Neuron (in vitro differentiated cells): ENCODE data around the gene ARID5B.

Source experiments
- H2AFZ ChIP-seq: one replicate; pipeline ENCODE4 v1.6.1; 2013; ENCODE audit warnings: low read depth, mild to moderate bottlenecking, inconsistent platforms, low read length, moderate library complexity
- H3K27me3 ChIP-seq: one replicate; pipeline ENCODE4 v1.6.1; 2013; ENCODE audit warnings: low read length; ENCODE audit not compliant: insufficient read depth
- H3K36me3 ChIP-seq: one replicate; pipeline ENCODE4 v1.6.1; 2013; ENCODE audit warnings: low read length; ENCODE audit not compliant: insufficient read depth
- H3K4me1 ChIP-seq: one replicate; pipeline ENCODE4 v1.6.1; 2013; ENCODE audit warnings: low read length; ENCODE audit not compliant: insufficient read depth
- H3K4me3 ChIP-seq: 2 replicates; pipeline ENCODE4 v1.5.1; 2013; ENCODE audit warnings: mild to moderate bottlenecking, low read length, moderate library complexity
- H3K9me3 ChIP-seq: one replicate; pipeline ENCODE4 v1.6.1; 2013; ENCODE audit warnings: low read length

ARID5B gene

GRCh38 chr10:61961278-61961677, 59.8 kb downstream of the ARID5B start:
- Histone ChIP-seq H2AFZ (no peak overlapping the region), H3K27me3 (no peaks in the 10 kb centered on the region), H3K36me3 (no peaks in the 10 kb centered on the region), H3K9me3 (no peaks in the 10 kb centered on the region), H3K4me3 (no peak overlapping the region), H3K4me1 (no peaks in the 10 kb centered on the region)

- no peaks in the 10 kb centered on the region for H3K4me1 ChIP-seq
- no peak overlapping the region for H2AFZ ChIP-seq
- H3K4me3 ChIP-seq, result no peak overlapping the region
- H3K36me3 ChIP-seq, result no peaks in the 10 kb centered on the region
- H3K27me3 ChIP-seq, result no peaks in the 10 kb centered on the region
- no peaks in the 10 kb centered on the region for H3K9me3 ChIP-seq
Measured at GRCh38 chr10:61962971-61963370, 61.5 kb downstream of the ARID5B start.

GRCh38 chr10:61963669-61964058, 62.2 kb downstream of the ARID5B start:
- no peaks in the 10 kb centered on the region for H3K9me3 ChIP-seq
- H3K4me1 ChIP-seq, result peaks cover 2% of the 10 kb centered on the region
- H3K36me3 ChIP-seq, result no peaks in the 10 kb centered on the region
- H3K27me3 ChIP-seq, result no peaks in the 10 kb centered on the region
- no peak overlapping the region for H3K4me3 ChIP-seq
- H2AFZ ChIP-seq, result no peak overlapping the region

GRCh38 chr10:61964059-61964709, 62.7 kb downstream of the ARID5B start:
- Histone ChIP-seq H3K4me1 (peaks cover 3% of the 10 kb centered on the region), H2AFZ (no peak overlapping the region), H3K36me3 (no peaks in the 10 kb centered on the region), H3K4me3 (no peak overlapping the region), H3K9me3 (no peaks in the 10 kb centered on the region), H3K27me3 (no peaks in the 10 kb centered on the region)

- Histone ChIP-seq H3K36me3 (no peaks in the 10 kb centered on the region), H3K4me1 (peaks cover 3% of the 10 kb centered on the region), H3K27me3 (no peaks in the 10 kb centered on the region), H2AFZ (no peak overlapping the region), H3K4me3 (no peak overlapping the region), H3K9me3 (no peaks in the 10 kb centered on the region)
Measured at GRCh38 chr10:61964949-61965702, 63.6 kb downstream of the ARID5B start.

GRCh38 chr10:61965703-61966395, 64.3 kb downstream of the ARID5B start:
- Histone ChIP-seq H3K4me1 (peaks cover 3% of the 10 kb centered on the region), H3K4me3 (no peak overlapping the region)

GRCh38 chr10:61967298-61967697, 65.8 kb downstream of the ARID5B start:
- Histone ChIP-seq H3K4me3 (no peak overlapping the region), H3K27me3 (no peaks in the 10 kb centered on the region), H3K36me3 (no peaks in the 10 kb centered on the region), H2AFZ (no peak overlapping the region), H3K9me3 (no peaks in the 10 kb centered on the region), H3K4me1 (peaks cover 3% of the 10 kb centered on the region)

More at GRCh38 chr10:61965703-61966395, 64.3 kb downstream of the ARID5B start:
- Histone ChIP-seq H3K9me3 (no peaks in the 10 kb centered on the region), H2AFZ (no peak overlapping the region), H3K36me3 (no peaks in the 10 kb centered on the region), H3K27me3 (no peaks in the 10 kb centered on the region)

- Histone ChIP-seq H2AFZ (no peak overlapping the region), H3K4me3 (no peak overlapping the region), H3K4me1 (peaks cover 17% of the 10 kb centered on the region), H3K36me3 (no peaks in the 10 kb centered on the region), H3K27me3 (no peaks in the 10 kb centered on the region), H3K9me3 (no peaks in the 10 kb centered on the region)
Measured at GRCh38 chr10:61970182-61971002, 68.9 kb downstream of the ARID5B start.

- Histone ChIP-seq H3K4me1 (peaks cover 18% of the 10 kb centered on the region), H2AFZ (no peak overlapping the region), H3K4me3 (no peak overlapping the region), H3K9me3 (no peaks in the 10 kb centered on the region), H3K36me3 (no peaks in the 10 kb centered on the region), H3K27me3 (no peaks in the 10 kb centered on the region)
Measured at GRCh38 chr10:61971003-61971325, 69.5 kb downstream of the ARID5B start.

GRCh38 chr10:61973169-61973568, 71.7 kb downstream of the ARID5B start:
- H3K4me1 ChIP-seq, result peaks cover 18% of the 10 kb centered on the region
- H2AFZ ChIP-seq, result no peak overlapping the region
- no peaks in the 10 kb centered on the region for H3K27me3 ChIP-seq
- no peaks in the 10 kb centered on the region for H3K9me3 ChIP-seq
- no peaks in the 10 kb centered on the region for H3K36me3 ChIP-seq
- no peak overlapping the region for H3K4me3 ChIP-seq

- no peaks in the 10 kb centered on the region for H3K36me3 ChIP-seq
- no peaks in the 10 kb centered on the region for H3K9me3 ChIP-seq
- H3K4me1 ChIP-seq, result peaks cover 15% of the 10 kb centered on the region
- no peak overlapping the region for H2AFZ ChIP-seq
- H3K4me3 ChIP-seq, result no peak overlapping the region
- H3K27me3 ChIP-seq, result no peaks in the 10 kb centered on the region
Measured at GRCh38 chr10:61973906-61974305, 72.4 kb downstream of the ARID5B start.

GRCh38 chr10:61974601-61975390, 73.3 kb downstream of the ARID5B start:
- Histone ChIP-seq H3K27me3 (no peaks in the 10 kb centered on the region), H3K4me3 (no peak overlapping the region), H2AFZ (no peak overlapping the region), H3K9me3 (no peaks in the 10 kb centered on the region), H3K36me3 (no peaks in the 10 kb centered on the region), H3K4me1 (peaks cover 15% of the 10 kb centered on the region)
